ENCODE data around the gene MYO1E.

GRCh38 chr15:59147666-59148065 is 225.0 kb downstream of the MYO1E start:
- TF ChIP-seq BHLHE40 (IDR thresholded peaks at IDR 0.05; ENCODE audit: borderline replicate concordance) = no peak
- TF ChIP-seq FOXK2 (IDR thresholded peaks at IDR 0.05) = no peak
- TF ChIP-seq ELF4 (IDR thresholded peaks at IDR 0.05) = no peak
- no peak for TF ChIP-seq ZNF384 (IDR thresholded peaks at IDR 0.05)
- TF ChIP-seq SP1 (IDR thresholded peaks at IDR 0.05) = no peak
- no peak for TF ChIP-seq ARNT (IDR thresholded peaks at IDR 0.05)
- TF ChIP-seq FOXM1 (IDR thresholded peaks at IDR 0.05; ENCODE audit: borderline replicate concordance) = no peak
- no peak for TF ChIP-seq PKNOX1 (IDR thresholded peaks at IDR 0.05)
- no peak for TF ChIP-seq NFRKB (IDR thresholded peaks at IDR 0.05)

All from HEK293T (cell line).